MM.1S (cell line): Measurements from ENCODE around the gene PAPLN.

Experiments
- DNase-seq: peaks from one replicate; pipeline ENCODE4 v3.0.0-alpha.2; 2015
- H2AFZ ChIP-seq: fragments of 300-600 bp; sonication (generic); 2 replicates; pipeline ENCODE4 v1.6.0; 2016; ENCODE audit warnings: antibody characterized with exemption, low read length
- H3F3A ChIP-seq: fragments of 300-600 bp; sonication (generic); 2 replicates; pipeline ENCODE4 v1.6.1; 2016; ENCODE audit warnings: mild to moderate bottlenecking, antibody characterized with exemption, low read length, moderate library complexity, mixed read lengths; ENCODE audit not compliant: insufficient read depth
- H3K27ac ChIP-seq: fragments of 300-600 bp; sonication (generic); 2 replicates; pipeline ENCODE4 v1.5.1; 2016; ENCODE audit warnings: mild to moderate bottlenecking, low read length
- H3K27me3 ChIP-seq: fragments of 300-600 bp; sonication (generic); replicated peaks from 2 replicates; pipeline ENCODE4 v1.6.0; 2016; ENCODE audit warnings: low read length; ENCODE audit not compliant: insufficient read depth
- H3K36me3 ChIP-seq: fragments of 300-600 bp; sonication (generic); replicated peaks from 2 replicates; pipeline ENCODE4 v1.6.1; 2016; ENCODE audit warnings: mild to moderate bottlenecking, low read length, mixed read lengths; ENCODE audit not compliant: insufficient read depth
- H3K4me1 ChIP-seq: fragments of 300-600 bp; sonication (generic); 2 replicates; pipeline ENCODE4 v1.6.1; 2016; ENCODE audit warnings: low read length, mixed read lengths
- H3K4me2 ChIP-seq: fragments of 300-600 bp; sonication (generic); 2 replicates; pipeline ENCODE4 v1.6.0; 2016; ENCODE audit warnings: low read depth, low read length
- H3K4me3 ChIP-seq: fragments of 300-600 bp; sonication (generic); 2 replicates; pipeline ENCODE4 v1.5.1; 2016; ENCODE audit warnings: low read length, mixed read lengths
- H3K79me2 ChIP-seq: fragments of 300-600 bp; sonication (generic); 2 replicates; pipeline ENCODE4 v1.6.1; 2016; ENCODE audit warnings: mixed run types, low read length, mixed read lengths
- H3K9ac ChIP-seq: fragments of 300-600 bp; sonication (generic); 2 replicates; pipeline ENCODE4 v1.6.1; 2016; ENCODE audit warnings: low read length, mixed read lengths
- H3K9me2 ChIP-seq: fragments of 300-600 bp; sonication (generic); replicated peaks from 2 replicates; pipeline ENCODE4 v1.6.1; 2016; ENCODE audit warnings: mild to moderate bottlenecking, low read length, mixed read lengths; ENCODE audit not compliant: insufficient read depth
- H3K9me3 ChIP-seq: fragments of 300-600 bp; sonication (generic); replicated peaks from 2 replicates; pipeline ENCODE4 v1.6.1; 2016; ENCODE audit warnings: mild to moderate bottlenecking, low read length, mixed read lengths; ENCODE audit not compliant: insufficient read depth
- H4K20me1 ChIP-seq: fragments of 300-600 bp; sonication (generic); 2 replicates; pipeline ENCODE4 v1.6.1; 2016; ENCODE audit warnings: mild to moderate bottlenecking, low read length, moderate library complexity, mixed read lengths; ENCODE audit not compliant: insufficient read depth
- CTCF ChIP-seq: fragments of 300-600 bp; sonication (generic); IDR thresholded peaks from 2 replicates; pipeline ENCODE4 v1.5.1; 2016; ENCODE audit warnings: antibody characterized with exemption, low read length, mixed read lengths
- EZH2 ChIP-seq: fragments of 300-600 bp; sonication (generic); optimal IDR thresholded peaks from 2 replicates; pipeline ENCODE3; 2017; ENCODE audit warnings: low read depth, mild to moderate bottlenecking, antibody characterized with exemption, low read length, mixed read lengths
- EZH2phosphoT487 ChIP-seq: fragments of 300-600 bp; sonication (generic); IDR thresholded peaks from 2 replicates; pipeline ENCODE4 v1.6.1; 2018; ENCODE audit warnings: antibody characterized with exemption, low read length

The PAPLN gene

GRCh38 chr14:73250781-73251500, 13.6 kb downstream of the PAPLN start:
- H3K79me2 ChIP-seq = no peaks in the 10 kb centered on the region
- no peak for DNase-seq
- H3K9ac ChIP-seq = no peak overlapping the region
- H3K27me3 ChIP-seq = no peaks in the 10 kb centered on the region
- H3K36me3 ChIP-seq = no peaks in the 10 kb centered on the region
- H3K4me3 ChIP-seq = no peak overlapping the region
- TF ChIP-seq CTCF (no peak), EZH2phosphoT487 (no peak), EZH2 (no peak)
- no peak overlapping the region for H2AFZ ChIP-seq
- no peak overlapping the region for H3K4me2 ChIP-seq
- no peaks in the 10 kb centered on the region for H3K4me1 ChIP-seq
- no peaks in the 10 kb centered on the region for H3K9me3 ChIP-seq
- H3K27ac ChIP-seq = no peak overlapping the region
- no peaks in the 10 kb centered on the region for H4K20me1 ChIP-seq
- no peaks in the 10 kb centered on the region for H3F3A ChIP-seq
- H3K9me2 ChIP-seq = no peaks in the 10 kb centered on the region

- H4K20me1 ChIP-seq = no peaks in the 10 kb centered on the region
- H3F3A ChIP-seq = no peaks in the 10 kb centered on the region
- H3K9me2 ChIP-seq = no peaks in the 10 kb centered on the region
- no peaks in the 10 kb centered on the region for H3K9me3 ChIP-seq
- no peak overlapping the region for H3K27ac ChIP-seq
- DNase-seq = no peak
- TF ChIP-seq EZH2phosphoT487 = no peak
- no peak for TF ChIP-seq EZH2
- no peak for TF ChIP-seq CTCF
- no peak overlapping the region for H2AFZ ChIP-seq
- H3K4me3 ChIP-seq = no peak overlapping the region
- H3K4me1 ChIP-seq = no peaks in the 10 kb centered on the region
- no peaks in the 10 kb centered on the region for H3K79me2 ChIP-seq
- H3K27me3 ChIP-seq = no peaks in the 10 kb centered on the region
- no peaks in the 10 kb centered on the region for H3K36me3 ChIP-seq
- no peak overlapping the region for H3K9ac ChIP-seq
- no peak overlapping the region for H3K4me2 ChIP-seq
Measured at GRCh38 chr14:73251516-73252215, 14.4 kb downstream of the PAPLN start.

- no peaks in the 10 kb centered on the region for H3K36me3 ChIP-seq
- no peak overlapping the region for H2AFZ ChIP-seq
- no peaks in the 10 kb centered on the region for H3K9me2 ChIP-seq
- H3F3A ChIP-seq = no peaks in the 10 kb centered on the region
- H3K9ac ChIP-seq = no peak overlapping the region
- no peaks in the 10 kb centered on the region for H3K9me3 ChIP-seq
- H3K4me2 ChIP-seq = no peak overlapping the region
- H3K27ac ChIP-seq = no peak overlapping the region
- no peaks in the 10 kb centered on the region for H3K79me2 ChIP-seq
- no peak for DNase-seq
- no peaks in the 10 kb centered on the region for H3K27me3 ChIP-seq
- H4K20me1 ChIP-seq = no peaks in the 10 kb centered on the region
- H3K4me1 ChIP-seq = no peaks in the 10 kb centered on the region
- no peak overlapping the region for H3K4me3 ChIP-seq
- TF ChIP-seq CTCF (no peak), EZH2 (no peak), EZH2phosphoT487 (no peak)
Measured at GRCh38 chr14:73252491-73253322, 15.4 kb downstream of the PAPLN start.
